HG02970 (cell line): ENCODE measurements around the gene TMED4.
A peak's percentile ranks its signal among the peaks of the same experiment; 100 is the strongest.

ENCODE experiments used
- ATAC-seq: cut with Tn5 transposase; IDR thresholded peaks from one replicate; pipeline ENCODE4 v1.9.1; 2021; ENCODE audit warnings: mild to moderate bottlenecking, moderate library complexity, moderate number of reproducible peaks; ENCODE audit not compliant: unreplicated experiment, low FRiP score

TMED4 gene

DNA sequence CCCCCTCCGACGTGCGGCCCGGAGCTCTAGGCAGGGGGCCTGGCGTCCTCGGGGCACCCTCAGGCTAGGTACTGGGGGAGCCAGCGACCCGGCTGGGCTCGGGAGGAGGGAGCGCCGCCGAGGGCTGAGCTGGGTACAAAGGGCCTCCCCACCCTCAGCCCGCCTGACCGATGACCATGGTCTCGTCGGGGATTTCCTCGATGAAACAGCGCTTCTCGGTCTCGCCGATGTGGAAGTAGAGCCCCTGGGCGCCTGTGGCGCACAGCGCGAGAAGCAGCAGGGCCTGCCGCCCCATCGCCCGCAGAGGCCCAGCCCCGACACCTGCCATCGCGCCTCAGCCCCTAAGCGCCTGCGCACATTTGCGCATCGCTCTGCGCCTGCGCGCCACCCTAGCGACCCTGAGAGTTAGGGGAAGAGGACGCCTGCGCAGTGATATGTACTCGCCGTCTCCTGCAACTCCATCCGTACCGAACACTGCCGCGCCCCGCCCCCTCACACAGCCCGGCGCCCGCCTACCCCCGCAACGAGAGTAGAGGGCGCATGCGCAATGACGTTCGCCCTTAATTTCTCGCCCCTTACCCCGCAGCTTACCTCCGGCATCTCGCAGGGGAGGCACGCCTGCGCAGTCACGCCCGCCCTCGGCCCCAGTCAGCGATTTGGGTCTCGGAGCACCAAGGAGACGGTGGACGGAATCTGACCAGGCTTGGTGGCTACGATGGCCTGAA lies at the start of gene TMED4:
Gene TMED4, minus strand, starts transcription at position 353 of the 725 bp plus-strand sequence. Its CDS starts 25 bp downstream, at position 328.
- ATAC-seq, result peak; percentile 92

DNA sequence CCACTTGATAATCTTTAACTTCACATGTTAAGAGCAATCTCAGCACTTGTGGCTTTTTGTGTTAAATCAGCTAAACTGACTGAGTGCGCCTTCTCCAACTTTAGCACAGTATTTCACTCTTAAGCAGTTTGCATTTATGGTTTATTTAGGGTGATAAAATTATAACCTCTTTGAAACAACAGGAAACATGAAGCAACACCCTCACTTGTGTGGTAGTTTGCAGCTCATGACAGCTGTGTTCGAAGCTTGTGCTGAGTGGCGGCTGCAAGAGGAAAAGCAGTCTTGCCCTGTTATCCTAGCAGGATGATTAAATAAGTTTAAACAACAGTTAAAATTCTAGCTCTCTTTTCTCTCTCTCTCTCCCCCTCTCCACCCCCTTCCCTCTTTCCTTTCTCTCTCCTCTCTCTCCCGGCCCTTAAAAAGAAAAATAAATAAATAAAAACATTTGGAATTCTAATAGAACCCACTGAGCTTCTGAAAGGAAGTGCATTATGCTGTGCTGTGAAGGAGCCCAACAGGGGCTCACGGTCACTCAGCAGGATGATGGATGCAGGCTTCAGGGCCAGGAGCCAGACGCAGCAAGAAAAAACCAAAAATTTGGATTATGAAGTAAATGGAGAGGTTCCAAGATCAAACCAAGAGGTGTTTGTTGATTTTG lies 49.6 kb upstream of the TMED4 start:
- no peak for ATAC-seq

DNA sequence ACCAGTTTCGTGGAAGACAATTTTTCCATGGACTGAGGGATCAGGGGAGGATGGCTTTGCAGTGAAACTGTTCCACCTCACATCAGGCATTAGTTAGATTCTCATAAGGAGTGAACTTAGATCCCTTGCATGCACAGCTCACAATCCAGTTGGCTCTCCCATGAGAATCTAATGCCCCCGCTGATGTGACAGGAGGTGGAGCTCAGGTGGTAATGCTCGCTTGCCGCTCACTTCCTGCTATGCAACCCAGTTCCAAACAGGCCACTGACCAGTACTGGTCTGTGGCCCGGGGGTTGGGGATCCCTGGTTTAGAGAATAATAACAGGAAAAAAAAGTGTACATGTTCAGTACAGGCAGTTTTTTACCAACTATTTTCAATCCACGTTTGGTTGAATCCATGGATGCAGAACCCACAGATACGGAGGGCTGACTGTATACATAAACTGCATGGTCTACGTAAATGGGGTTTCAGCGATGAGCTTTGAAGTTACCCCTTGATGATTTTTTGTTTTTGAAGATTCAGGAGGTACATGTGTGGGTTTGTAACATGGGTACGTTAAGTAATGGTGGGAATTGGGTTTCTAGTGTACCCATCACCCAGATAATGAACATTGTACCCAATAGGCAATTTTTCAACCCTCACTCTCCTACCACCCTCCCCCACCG lies 48.9 kb upstream of the TMED4 start:
- no peak for ATAC-seq

DNA sequence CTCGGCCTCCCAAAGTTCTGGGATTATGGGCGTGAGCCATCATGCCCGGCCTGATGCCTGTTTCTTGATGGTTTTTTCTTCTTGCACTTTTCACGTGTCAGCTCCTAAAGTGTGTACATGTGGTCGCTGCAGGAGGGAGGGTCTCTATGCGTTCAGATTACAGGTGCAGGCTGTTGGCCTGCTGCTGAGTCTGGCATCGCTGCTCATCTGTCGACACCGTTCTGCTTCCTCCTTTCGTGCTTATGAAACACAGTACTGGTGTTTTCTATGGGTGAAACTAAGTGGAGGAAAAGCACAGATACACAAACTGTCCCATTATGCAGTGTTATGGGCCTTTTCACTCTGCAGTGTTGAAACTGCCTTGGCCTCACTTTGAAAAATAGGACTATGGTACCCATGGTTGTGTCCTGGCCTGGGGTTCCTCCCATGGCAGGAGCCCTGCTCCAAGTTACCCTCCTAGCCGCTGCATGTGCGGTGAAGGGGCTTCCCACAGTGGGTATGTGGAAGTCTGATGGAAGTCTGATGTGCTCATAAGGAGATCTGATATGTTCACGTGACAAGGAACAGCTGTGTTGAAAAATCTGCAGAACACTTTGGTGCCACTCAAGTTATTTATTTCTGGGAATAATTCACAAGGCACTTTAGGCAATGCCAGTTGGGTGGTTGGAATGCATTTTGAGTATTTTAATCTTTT lies 47.9 kb upstream of the TMED4 start:
- ATAC-seq, result no peak

DNA sequence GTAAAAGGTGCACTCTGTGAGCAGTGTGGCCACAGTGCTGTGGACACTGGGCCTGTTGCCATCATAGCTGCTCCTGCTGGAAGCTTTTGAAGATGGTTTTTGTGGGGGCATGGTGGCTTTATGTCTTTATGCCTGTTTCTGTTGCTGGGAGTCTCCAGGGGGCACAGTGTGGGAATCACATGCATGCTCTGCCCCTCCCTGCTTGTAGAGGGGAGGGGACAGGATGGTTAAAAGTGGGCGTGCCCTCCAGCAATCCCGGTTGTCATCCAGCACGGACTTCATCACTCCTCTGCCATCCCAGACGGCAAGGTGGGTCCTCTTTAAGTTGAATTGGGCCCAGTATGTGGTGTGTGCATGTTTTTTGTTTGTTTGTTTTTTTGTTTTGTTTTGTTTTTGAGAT lies 44.6 kb upstream of the TMED4 start:
- no peak for ATAC-seq

DNA sequence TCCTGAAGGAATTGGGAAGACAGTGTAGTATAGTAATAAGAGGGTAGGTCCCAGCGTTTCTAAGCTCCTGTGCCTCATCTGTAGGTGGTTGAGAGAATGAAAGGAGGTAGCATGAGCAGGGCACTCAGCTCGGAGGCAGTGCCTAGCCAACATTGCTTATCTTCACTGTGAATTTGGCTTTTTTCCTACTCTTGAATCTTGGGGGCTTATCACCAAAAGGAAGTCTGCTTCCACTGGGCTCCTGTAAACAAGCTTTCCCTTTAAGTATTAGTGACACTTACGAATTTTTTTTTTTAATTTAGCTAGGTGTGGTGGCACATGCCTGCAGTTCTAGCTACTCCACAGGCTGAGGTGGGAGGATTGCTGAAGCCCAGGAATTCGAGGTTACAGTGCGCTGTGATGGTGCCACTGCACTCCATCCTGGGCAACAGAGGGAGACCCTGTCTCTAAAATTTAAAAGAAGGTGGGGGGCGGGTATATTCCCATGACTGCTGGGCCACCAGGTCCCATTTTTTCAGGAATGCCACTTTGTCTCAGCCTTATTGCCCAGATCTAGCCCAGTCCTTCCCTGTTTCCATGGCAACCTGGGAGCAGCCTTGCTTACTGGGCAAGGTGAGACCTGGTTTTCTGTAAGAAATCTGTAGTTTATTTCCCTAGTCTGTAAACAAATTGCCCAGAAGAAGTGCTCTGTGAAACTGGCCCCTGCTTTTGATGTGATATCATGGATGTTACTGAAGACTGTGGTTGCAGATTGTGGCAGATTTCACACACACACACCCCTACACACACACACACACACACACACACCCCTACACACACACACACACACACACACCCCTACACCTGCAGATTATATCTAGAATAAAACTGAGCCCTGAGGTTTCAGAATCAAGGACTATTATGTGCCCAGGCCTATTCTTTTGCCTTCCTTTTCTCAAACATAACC lies 43.8 kb upstream of the TMED4 start:
- no peak for ATAC-seq

DNA sequence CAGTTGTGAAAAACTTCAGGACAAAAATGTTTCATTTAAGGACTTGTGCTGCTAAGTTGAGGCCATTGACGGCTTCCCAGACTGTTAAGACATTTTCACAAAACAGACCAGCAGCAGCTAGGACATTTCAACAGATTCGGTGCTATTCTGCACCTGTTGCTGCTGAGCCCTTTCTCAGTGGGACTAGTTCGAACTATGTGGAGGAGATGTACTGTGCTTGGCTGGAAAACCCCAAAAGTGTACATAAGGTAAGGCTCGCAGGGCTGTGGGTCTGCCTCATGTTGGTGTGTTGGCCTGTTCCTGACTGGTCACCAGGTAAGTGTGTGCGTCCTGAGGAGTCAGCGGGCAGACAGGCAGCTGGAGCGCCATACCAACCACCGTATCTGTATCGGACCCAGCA lies 42.3 kb upstream of the TMED4 start:
- no peak for ATAC-seq

DNA sequence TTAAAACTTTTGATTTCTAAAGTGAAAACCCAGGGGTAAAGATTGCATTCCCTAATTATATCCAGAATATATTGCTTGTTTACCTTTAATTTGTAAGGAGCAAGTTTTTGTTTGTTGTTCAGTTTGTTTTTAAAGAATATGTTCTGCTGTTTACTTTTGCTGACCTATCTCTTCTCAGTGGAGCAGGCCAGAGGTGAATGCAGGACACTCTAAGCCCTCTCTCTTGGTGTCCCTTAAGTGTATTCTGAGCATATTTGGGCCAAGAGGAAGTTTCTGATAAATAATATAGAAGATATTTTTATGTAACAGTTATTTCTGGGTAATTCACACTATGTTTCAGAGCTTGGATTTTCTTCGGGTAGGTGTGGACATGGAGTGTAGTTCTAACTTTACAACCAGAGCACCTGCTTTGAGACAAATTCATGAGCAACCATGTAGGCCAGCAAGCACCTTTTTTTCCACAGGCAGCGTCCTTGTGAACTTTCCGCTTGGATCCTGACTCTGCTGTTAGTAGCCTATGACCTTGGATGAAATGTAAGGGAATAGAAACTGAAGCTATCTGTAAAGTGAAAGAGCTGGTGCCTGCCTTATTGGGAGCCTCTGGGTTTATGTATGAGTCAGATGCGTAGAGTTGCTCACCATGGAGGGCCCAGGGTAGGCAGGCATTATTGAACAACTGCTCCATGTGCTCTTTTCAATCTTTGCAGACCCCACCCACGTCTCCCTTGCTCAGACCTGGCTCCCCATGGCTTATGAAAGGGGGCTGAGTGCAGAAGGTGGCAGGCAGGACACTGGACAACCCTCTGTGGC lies 40.5 kb upstream of the TMED4 start:
- no peak for ATAC-seq

DNA sequence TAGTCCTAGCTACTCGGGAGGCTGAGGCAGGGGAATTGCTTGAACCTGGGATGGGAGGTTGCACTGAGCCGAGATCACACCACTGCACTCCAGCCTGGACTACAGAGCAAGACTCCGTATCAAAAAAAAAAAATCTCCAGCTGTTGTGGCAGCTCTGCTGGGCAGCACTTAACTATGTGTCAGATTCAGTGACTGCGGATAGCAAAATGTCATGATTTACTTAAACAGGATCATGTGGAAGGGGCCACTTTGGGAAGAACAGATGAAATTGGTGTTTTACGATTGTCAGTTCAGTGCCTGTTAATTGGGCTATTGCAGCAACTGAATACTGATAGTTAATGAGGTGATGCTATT lies 39.7 kb upstream of the TMED4 start:
- no peak for ATAC-seq

DNA sequence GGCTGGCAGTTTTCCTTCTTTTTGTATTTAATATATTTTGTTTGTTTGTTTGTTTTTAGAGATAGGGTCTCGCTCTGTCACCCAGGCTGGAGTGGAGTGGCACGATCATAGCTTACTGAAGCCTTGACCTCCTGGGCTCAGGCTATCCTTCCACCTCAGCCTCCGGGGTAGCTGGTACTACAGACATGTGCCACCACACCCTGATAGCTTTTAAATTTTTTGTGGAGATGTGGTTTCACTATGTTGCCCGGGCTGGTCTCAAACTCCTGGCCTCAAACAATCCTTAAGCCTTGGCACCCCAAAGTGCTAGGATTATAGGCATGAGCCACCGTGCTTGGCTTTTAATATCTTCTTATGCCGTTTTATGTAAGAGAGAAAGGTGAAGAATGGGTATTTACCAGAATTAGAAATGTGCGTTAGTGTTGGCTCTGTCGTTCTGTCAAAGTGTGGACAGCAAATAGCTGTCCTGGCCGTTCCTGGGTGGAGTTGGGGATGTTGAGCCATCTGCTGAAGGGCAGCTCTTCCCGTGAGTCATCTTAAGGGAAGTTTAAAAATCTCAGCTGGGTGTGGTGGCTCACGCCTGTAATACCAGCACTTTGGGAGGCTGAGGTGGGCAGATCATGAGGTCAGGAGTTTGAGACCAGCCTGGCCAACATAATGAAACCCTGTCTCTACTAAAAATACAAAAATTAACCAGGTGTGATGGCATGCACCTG lies 39.2 kb upstream of the TMED4 start:
- no peak for ATAC-seq

DNA sequence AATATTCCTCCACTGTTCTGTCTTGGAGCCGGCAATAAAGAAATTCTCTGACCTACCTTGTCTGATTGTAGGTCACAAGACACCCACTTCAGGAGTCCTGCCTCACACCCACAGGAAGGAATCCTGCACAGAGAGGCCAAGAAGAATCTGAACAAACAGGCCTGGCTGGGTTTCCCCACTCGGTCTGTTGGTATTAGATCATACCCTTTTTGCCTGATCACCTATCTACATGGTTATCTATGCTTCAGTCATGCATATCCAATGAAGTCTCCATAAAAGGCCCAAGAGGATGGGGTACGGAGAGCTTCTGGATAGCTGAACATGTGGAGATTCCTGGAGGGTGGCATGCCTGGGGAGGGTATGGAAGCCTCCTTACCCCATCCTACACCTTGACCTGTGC lies 36.7 kb upstream of the TMED4 start:
- ATAC-seq, result no peak

DNA sequence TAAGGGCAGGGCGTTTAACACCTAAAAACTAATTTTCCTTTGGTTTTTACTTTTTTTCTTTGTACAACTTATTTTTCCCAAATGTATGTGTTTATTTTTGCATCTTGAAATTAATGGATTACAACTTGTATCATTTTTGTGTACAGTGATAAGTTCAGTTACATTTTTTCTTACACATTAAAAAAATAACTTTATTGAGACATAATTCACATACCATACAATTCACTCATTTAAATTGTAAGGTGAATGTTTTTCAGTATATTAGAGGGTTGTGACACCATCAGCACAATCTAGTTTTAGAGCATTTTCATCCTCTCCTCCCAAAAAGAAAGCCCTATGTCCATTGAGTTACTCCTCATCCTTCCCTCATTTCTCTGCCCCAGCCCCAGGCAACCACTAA lies 36.0 kb upstream of the TMED4 start:
- ATAC-seq, result no peak

DNA sequence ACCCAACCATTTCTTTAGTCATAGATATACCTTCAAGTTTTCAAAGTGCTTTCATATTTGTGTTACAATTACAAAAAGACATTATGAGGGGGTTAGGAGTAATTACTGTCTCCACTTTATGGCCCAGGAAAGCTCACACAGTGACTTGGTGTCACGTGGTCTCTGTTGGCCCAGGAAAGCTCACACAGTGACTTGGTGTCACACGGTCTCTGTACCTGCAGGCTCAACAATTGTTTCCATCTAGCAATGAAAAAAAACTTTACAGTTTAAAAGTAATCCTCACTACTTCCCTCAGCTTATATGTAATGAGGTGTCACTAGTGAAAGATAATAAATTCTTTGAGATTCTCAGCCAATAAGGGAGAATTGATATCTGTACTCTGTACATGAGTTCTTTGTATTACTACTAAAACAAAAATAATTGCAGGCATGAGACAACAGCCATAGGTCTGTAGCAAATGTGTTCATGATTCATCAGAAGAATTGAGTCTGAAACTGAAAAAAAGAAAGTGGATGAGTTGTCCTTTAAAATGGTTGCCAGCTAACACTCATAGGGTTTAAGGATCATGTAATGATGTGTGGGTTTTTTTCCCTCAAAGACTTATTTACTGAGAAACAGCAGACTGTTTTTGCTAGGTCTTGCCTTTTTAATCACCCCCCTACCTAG lies 35.3 kb upstream of the TMED4 start:
- ATAC-seq, result no peak

DNA sequence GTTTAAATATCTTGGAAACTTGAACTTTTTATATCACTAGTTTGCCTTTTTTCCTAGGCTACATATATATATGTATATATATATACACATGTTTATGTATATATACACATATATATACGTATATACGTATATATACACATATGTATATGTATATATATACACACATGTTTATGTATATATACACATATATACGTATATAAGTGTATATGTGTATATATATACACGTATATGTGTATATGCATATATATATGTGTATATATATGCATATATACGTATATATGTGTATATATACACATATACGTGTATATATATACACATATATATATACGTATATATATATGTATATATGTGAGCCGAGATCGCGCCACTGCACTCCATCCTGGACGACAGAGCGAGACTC lies 34.5 kb upstream of the TMED4 start:
- ATAC-seq, result no peak

DNA sequence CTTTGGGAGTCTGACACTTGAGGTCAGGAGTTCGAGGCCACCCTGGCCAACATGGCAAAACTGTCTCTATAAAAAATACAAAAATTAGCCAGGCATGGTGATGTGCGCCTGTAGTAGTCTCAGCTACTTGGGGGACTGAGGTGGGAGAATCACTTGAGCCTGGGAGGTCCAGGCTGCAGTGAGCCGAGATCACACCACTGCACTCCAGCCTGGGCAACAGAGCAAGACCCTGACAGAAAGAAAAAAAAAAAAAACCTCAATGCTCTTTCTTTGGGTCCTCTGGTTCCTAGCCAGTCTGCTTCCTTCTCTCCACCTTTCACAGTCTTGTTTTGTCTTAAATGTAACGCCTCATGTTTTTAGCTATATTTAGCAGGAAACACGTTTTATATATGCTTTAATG lies 33.8 kb upstream of the TMED4 start:
- ATAC-seq, result no peak

DNA sequence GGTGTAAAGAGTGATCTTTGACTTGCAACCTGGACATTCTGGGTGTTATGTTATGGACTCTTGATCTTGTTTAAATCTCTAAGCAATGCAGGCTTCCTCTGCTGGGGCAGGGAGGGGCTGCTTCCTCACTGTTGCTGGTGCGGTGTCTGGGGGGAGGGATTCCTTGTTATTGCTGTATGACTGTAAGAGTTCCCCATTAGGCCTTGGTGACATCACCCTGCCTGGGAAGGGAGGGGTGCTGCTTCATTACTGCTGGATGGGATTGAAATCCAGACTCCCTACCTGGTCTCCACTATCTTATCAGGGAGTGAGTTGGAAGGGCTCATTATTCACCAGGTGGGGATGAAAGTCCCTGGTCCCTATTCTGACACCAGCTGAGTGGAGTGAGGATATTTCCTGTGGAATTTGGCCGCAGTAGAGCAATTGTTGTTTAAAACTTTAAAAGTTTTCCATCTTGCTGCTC lies 33.1 kb upstream of the TMED4 start:
- ATAC-seq, result no peak

DNA sequence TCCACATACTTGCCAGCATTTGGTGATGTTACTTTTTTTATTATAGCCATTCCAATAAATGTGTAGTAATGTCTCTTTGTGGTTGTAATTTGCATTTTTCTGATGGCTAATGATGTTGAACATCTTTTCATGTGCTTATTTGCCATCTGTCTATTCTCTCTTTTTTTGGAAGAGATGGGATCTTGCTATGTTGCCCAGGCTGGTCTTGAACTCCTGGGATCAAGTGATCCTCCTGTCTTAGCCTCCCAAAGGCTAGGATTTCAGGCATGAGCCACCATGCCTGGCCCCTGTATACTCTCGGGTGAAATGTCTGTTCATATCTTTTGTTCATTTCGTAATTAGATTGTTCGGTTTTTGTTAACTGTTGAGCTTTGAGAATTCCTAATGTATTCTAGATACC lies 27.8 kb upstream of the TMED4 start:
- no peak for ATAC-seq
